GM21515 (cell line): ENCODE measurements around the gene LRIG1.
"Not testable (repeated sequence)": the region's sequence is repeated elsewhere in the genome, so short reads cannot be mapped to it uniquely, and the experiment has no call there.

Experiments
- ATAC-seq: cut with Tn5 transposase; IDR thresholded peaks from one replicate; pipeline ENCODE4 v1.9.1; 2021; ENCODE audit not compliant: unreplicated experiment

LRIG1 gene

GRCh38 chr3:66425032-66425431 is 75.8 kb downstream of the LRIG1 start:
- no peak for ATAC-seq

GRCh38 chr3:66423791-66424190 is 77.0 kb downstream of the LRIG1 start:
- ATAC-seq = no peak

GRCh38 chr3:66421893-66422292 is 78.9 kb downstream of the LRIG1 start:
- ATAC-seq = not testable (repeated sequence)

GRCh38 chr3:66421144-66421543 is 79.7 kb downstream of the LRIG1 start:
- ATAC-seq = not testable (repeated sequence)

GRCh38 chr3:66419036-66419435 is 81.8 kb downstream of the LRIG1 start:
- no peak for ATAC-seq

- no peak for ATAC-seq
Observed at GRCh38 chr3:66418475-66418931, 82.3 kb downstream of the LRIG1 start.

- no peak for ATAC-seq
Observed at GRCh38 chr3:66416556-66417304, 84.1 kb downstream of the LRIG1 start.

- no peak for ATAC-seq
Observed at GRCh38 chr3:66415867-66416428, 84.9 kb downstream of the LRIG1 start.

- no peak for ATAC-seq
Observed at GRCh38 chr3:66414846-66415245, 86.0 kb downstream of the LRIG1 start.

GRCh38 chr3:66413151-66413751 is 87.6 kb downstream of the LRIG1 start:
- no peak for ATAC-seq

GRCh38 chr3:66411961-66412887 is 88.6 kb downstream of the LRIG1 start:
- ATAC-seq = no peak

GRCh38 chr3:66411474-66411873 is 89.3 kb downstream of the LRIG1 start:
- ATAC-seq = no peak

GRCh38 chr3:66410976-66411375 is 89.8 kb downstream of the LRIG1 start:
- ATAC-seq = no peak

GRCh38 chr3:66409771-66410754 is 90.8 kb downstream of the LRIG1 start:
- no peak for ATAC-seq

- peak; percentile 78 for ATAC-seq
Observed at GRCh38 chr3:66407611-66408218, 93.1 kb downstream of the LRIG1 start.

- ATAC-seq = no peak
Observed at GRCh38 chr3:66406831-66407610, 93.8 kb downstream of the LRIG1 start.

- ATAC-seq = no peak
Observed at GRCh38 chr3:66406163-66406562, 94.7 kb downstream of the LRIG1 start.

- no peak for ATAC-seq
Observed at GRCh38 chr3:66405701-66406091, 95.1 kb downstream of the LRIG1 start.
